Fibroblast of skin of right biceps (primary cell): ENCODE results near the gene TSPYL4.

Experiments
- DNase-seq: peaks from one replicate; pipeline ENCODE4 v3.0.0-alpha.2; 2013

The TSPYL4 gene

DNA sequence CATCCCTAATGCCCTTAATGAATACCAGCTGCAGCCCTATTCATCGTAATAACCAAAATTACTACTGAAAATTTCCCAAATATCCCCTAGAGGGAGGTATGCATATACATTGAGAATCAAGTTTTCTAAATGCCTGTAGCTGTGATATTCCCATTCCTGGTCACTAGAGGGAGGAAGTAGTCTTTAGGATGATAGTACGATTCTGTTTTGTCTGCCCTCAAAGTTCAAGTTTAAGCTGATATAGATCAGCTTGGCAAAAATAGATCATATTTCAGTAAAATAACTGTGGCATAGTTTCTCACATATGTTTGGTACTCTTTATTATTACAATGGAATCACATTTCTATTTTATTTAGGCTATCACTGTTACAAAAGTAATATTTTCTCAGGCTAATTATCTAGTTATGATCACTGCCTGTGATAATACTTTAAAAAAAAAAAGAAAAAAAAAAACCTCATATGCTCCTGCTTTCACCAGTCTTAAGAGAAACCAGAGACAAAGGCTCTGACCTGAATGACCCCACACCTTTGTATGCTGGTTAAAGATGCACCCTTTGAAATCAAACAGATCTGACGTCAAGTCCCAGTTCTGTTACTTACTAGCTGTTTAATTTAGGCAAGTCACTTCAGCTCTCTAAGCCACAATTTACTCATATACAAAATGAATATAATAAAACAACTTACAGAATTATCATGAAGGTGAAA lies 14.9 kb upstream of the TSPYL4 start:
- peak; percentile 88 for DNase-seq

DNA sequence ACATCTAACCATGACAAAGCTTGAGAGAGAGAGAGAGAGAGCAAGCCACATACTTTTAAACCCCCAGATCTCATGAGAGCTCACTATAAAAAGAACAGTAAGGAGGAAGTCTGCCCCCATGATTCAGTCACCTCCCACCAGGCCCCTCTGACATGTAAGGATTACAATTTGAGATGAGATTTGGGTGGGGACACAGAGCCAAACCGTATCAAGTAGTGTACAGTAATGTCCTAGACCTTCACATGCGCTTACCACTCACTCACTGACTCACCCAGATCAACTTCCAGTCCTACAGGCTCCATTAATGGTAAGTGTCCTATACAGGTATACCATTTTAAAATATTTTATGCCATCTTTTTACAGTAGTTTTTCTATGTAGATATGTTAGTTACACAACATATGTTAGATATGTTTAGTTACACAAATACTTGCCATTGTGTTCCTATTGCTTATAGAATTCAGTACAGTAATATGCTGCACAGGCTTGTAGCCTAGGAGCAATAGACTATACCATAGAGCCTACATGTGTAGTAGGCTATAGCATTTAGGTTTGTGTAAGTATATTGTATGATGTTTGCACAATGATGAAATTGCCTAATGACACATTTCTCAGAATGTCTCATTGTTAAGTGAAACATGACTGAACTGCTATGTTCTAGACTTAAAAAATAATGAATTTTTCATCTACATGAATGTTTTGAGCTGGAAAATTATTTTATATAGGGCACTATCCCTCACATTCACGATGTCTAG lies 14.1 kb upstream of the TSPYL4 start:
- peak; percentile 58 for DNase-seq

DNA sequence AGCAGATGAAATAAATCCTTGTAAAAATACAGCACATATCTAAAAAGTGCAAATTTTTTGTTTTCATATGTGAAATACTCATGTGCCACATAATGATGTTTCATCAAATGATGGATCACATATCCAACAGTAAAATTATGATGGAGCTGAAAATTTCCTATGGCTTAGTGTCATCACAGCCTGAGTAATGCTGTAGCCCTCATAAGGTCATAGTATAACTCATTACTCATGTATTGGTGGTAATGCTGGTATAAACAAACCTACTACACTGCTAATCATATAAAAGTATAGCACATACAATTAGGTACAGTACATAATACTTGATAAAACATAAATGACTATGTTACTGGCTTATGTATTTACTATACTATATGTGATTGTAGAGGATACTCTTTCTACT lies 12.9 kb upstream of the TSPYL4 start:
- peak; percentile 36 for DNase-seq

DNA sequence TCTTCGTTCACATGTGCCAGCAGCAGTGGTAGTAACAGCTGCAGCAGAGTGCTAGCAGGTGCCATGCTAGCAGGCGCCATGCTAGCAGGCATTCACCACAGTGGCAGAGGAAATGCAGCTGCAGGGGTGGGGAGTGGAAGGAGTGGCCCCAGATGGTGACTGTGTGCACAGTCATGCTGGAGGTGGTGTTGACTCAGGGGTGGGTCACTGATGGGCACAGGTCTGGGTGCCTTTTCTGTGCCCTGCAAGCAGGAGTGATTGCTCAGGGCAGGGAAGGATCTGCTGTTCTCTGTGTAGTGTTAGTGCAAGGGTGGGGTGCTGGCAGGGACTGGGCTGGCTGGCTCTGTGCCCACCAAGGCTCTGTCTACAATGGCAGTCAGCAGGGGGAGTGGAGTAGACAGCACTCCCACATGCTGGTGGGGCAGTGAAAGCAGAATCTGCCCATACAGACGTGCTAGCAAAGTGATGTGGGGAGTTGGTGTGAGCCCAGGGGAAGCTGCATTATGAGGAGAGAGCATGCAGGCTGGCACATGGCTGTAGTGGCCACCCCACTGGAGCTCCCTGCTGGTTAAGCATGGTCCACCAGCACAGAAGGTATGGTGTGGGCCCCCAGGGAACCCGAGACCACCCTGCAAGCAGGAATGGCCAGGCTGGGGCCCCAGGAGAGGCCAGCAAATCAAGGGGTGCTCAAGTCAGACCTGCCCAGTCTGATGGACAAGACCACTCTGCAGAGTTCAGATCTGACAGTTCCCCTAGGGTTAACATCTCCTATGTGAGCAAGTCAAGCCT lies 11.4 kb upstream of the TSPYL4 start:
- no peak for DNase-seq

DNA sequence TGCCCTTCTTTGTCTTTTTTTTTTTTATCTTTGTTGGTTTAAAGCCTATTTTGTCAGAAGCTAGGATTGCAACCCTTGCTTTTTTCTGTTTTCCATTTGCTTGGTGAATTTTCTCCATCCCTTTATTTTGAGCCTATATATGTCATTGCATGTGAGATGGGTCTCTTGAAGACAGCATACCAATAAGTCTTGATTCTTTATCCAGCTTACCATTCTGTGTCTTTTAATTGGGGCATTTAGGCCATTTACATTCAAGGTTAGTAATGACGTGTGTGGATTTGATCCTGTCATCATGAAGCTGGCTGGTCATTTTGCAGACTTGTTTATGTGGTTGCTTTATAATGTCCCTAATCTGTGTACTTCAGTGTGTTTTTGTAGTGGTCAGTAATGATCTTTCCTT lies 9.5 kb upstream of the TSPYL4 start:
- no peak for DNase-seq

DNA sequence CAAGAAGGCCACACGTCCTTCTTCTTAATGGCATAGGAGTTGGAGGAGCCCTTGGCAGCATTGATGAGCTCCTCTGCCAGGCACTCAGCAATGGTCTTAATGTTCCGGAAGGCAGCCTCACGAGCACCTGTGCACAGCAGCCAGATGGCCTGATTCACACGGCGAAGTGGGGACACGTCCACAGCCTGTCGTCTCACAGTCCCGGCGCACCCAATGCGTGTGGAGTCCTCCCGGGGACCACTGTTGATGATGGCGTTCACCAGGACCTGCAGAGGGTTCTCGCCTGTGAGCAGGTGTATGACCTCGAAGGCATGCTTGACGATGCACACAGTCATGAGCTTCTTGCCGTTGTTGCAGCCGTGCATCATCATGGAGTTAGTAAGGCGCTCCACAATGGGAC lies 4.6 kb upstream of the TSPYL4 start:
- no peak for DNase-seq

DNA sequence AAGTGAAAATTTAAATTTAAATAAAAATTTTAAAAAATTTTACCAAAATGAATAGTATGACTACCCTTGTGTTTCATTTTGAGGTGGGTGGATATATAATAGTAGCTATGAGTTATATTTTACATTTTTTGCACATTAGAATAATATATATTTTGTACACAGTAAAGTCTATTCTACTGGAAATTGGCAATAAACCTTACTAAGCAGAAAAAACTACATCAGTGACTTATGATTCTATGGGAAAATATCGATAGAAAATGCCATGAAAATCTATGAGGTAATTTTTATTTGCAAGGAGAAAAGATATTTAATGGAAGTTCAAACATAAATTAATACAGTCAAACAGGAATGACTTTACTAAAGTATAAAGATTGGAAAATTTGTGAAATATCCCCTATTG lies 2.8 kb upstream of the TSPYL4 start:
- no peak for DNase-seq

DNA sequence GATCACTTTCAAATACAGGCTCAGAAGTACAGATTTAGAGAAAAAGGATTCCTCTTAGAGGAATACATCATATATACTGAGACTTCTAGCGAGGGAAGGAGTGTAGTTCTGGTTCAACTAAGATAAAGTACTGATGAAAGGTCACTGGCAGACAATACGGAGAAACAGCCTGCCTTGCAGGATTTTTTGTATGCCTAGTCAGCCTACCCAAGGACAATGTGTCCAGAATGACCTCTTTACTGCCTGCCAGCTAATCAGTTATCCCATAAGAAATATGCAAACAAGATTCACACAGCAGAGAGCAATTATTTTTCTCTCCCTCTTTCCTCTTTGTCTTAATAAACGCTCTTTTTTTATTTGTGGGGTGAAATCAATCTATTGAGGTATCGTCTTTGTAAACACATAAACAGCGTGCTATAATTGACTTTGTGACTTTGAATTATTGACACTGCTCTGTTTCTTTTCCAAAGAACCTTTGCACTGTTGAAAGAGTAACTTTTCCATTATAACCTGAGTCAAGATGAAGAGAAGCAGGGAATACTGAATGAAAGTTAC lies 1.4 kb upstream of the TSPYL4 start:
- DNase-seq = peak; percentile 31

DNA sequence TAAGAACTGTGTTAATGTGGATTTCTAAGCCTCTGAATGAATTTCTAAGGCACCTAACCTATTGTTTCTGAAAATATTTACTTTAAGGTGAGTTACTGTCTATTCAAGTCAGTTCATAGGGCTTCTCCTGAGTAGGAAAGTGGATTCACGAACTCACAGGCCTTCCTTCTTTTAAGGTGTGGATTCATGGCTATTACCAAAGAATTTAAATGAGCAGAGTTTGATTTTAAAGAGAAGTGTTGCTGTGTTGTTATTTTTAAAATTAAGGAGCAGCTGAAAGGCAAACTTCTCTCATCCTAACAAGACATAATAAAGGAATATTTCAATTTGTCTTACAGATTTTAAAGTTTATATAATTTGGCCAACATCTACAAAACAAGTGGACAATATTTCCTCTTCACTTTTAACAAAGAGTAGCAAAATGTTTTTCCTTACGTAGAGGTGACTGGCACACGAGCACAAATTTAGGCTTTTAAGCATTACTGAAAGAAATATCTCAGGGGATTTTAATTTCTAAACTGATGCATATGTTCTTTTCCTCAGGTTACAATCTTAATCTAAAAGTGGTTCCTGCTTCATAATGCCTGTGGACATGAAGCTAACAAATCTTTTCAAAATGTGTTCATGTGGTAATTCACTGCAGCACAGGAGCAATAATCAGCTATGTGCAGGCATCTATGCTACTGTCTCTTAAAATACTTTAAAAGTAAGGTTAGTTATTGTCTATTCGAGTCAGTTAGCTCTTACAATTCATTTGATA lies 602 bp upstream of the TSPYL4 start:
- DNase-seq = no peak

DNA sequence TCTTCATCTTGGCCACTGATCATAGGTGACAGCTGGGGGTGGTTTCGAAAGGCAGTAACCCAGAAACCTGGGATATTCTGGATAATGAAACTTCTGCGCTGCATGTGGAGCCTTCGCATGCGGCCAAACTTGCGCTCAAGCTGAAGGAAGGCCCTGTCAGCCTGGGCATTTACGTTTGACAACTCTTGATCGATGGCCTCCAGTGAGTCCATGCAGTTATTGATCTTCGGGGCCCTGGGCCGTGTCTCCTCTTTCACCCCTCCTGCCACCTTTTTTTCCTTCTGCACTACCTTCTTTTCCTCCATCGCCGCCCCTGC lies 729 bp downstream of the TSPYL4 start:
- DNase-seq = no peak

DNA sequence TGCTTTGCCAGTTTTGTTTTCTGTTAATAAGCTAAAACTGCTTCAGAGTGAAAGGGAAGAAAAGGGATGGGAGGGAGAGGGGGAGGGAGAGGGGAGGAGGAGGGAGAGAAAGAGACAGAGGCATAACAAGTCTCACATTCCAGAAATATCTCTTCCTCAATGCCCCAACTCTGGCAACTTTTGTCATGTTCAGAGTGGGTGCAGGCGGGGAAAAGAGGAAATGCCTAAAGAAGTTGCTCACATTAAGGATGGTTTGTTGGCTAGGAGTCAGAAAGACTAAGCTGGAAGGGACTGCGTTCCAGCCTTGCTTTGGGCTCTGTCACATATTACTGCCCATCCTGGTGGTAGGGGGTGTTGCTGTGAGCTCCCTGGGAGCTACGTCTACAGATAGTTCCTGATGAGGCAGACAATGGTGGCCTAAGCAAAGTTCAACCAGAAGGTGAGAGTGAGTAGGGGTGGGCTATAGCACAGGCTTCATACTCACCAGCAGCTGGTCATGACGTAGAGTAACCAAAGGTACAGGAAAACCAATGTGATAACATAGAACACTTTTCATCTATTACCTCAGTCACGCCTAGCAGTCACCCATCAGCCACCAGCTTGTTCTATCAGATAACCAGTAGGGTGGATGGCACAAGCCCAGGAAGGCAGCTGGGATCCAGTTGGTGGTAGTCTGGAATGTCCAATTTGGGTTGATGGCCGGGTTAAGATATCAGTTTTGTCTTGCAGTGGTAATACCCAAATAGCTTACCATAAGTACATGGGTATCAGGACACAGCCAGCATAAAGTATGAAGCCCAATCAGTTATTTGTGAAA lies 2.1 kb downstream of the TSPYL4 start:
- DNase-seq = peak; percentile 97

DNA sequence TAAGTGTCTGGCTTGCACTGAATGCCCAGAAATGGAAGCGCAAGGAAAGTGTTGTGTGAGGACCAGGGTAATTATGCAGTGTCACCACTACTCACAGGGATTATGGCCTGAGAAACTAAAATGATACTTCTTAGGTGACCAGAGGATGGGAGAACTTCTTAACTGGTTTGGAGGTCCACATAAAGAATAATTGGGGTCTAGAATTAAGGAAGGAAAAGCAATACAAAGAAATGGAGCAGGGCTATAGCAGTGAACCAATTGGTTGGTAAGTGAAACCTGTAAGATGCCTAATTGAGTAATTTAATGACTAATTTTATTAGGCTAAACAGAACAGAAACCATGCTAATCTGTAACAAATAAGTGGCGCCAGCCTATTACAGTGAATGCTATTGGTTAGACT lies 5.3 kb downstream of the TSPYL4 start:
- DNase-seq = no peak

DNA sequence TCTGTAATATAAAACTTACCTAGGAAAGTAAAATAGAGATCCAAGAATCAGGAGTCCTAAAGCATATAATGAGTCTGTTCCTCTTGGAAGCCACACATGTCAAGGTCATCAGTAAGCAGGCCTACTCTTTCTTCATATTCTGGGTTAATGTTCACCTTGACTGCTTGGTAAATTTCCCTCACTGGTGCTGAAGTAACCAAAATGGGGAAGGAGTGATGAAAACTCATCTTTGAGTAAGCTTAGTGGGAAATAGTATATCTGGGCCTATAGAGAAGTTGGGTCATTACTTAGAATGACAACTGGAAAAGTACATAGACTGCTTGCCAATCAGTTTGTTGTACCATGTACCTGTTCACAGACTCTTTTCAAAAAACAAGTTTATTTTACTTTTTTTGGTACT lies 6.6 kb downstream of the TSPYL4 start:
- no peak for DNase-seq

DNA sequence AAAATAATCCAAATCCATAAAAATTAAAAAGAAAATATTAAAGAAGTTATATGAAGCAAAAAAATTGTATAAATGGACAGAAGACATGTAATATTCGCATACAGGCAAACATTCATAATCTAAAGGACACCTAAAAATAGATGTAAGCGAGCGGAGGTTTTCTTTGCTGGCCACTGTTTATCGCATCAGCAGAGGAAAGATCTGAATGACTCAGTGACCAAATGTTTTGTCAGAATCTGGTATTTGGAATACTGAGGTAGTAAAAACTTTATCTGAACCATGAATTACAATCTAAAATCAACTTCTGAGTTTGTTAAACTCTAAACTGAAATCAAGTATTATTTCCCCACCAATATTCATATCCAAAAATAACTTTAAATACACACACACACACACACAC lies 7.8 kb downstream of the TSPYL4 start:
- peak; percentile 72 for DNase-seq

DNA sequence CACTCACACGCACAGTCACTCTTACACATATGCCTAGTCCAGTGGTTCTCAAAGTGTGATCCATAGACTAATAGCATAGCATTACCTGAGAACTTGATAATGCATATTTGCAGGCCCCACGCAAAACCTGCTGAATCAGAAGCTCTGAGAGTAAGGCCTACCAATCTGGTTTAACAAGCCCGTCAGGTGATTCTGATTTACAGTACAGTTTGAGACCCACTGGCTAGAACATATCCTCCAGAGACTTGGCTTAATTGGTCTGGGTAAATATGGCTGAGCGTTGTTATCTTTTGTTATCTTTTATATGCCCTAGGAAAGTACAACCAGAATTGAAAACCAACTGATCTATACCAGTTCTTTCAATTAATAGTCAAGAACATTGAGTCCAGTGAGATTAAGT lies 9.6 kb downstream of the TSPYL4 start:
- no peak for DNase-seq

DNA sequence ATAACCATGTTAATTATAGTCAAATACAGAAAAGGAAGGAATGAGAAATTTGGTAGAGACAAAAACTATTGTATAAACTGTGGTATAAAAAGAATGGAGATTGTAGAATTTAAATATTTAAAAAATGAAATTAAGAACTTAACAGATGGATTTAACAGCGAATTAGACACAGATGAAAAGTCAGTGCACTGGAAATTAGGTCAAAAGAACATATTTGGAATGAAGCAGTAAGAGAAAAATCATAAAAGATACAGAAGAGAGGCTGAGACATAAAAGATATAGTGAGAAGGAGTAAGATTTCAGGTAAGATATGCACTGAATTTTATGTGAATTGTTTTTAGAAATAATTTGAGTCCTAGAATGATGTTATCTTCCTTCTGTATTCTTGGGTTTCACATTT lies 14.0 kb downstream of the TSPYL4 start:
- no peak for DNase-seq

DNA sequence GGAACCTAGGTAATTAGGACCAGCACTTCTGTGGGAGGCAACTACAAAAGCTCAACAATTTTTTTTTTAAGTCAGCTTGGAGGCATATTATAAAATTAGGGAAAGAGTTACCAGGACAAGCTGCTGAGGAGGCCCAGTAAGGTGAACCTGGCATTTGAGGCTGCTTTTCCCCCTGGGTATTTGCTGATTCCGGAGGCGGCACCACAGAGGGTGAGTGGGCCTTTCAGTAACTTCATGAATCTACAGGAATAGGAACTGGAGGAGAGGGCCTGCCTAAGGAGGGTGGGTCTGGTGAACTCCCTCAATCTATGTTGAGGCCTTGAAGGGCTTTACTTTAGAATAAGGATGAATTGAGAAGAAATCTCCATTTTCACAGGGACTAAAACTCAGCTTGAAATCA lies 14.6 kb downstream of the TSPYL4 start:
- no peak for DNase-seq

DNA sequence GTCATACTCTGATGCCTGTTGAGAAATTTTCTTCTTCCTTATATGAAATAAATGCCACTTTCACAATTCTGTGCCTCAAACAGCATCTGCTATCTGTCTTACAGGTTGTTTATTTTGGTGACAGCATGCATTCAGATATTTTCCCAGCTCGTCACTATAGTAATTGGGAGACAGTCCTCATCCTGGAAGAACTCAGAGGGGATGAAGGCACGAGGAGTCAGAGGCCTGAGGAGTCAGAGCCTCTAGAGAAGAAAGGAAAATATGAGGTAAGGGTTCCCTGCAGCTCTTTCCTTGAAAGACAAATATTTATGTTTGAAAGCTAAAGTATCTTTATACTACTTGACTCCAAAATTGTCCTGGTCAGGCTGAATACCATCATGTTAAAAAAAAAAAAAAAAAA lies 15.8 kb downstream of the TSPYL4 start:
- DNase-seq = no peak

DNA sequence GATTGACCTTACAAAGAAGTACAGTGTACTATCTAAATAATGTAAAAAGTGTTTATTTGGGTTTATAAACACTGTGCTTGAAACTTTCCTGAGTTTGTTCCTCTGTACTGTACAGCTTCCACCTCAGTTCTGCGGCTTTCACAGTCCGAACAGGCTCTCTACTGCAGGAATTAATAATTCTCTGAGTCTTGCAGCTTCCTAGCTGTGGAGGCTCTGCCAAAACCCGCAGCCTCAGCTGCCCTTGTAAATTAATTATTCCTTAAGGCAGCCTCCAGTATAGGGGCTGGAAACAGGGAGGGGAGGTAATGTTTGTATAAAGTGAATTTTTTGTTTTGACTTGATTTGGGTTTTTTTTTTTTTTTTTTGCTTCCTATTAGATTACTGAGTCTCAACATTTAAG lies 19.2 kb downstream of the TSPYL4 start:
- no peak for DNase-seq

DNA sequence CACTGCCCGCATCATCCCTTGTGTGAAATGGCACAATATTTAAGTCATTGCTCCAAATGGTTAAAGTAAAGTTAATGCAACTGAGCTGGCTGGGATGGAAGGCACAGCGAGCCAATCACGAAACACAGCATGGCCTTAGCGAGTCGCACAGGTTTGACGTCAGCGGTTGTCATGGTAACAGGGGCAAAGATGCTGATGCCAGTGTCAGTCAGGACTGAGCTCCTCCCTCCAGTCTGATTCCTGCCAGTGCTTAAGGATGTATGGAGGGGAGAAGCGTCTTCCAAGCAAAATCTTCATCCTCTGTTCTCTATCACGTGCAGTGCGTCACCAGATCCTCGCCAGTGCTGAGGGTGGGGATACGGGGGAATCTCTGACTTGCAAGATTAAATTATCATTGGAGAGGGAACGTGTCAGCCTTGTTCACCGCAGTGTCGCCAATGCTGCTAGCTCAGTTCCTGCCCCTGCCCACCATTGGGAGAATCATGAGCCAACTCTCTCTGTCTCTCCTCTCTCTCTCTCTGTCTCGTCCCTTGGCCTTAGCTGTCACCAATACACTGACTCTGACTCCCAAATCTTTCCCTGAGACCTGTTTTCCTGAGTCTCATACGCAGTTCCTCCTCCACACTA lies 24.5 kb downstream of the TSPYL4 start:
- peak; percentile 97 for DNase-seq

DNA sequence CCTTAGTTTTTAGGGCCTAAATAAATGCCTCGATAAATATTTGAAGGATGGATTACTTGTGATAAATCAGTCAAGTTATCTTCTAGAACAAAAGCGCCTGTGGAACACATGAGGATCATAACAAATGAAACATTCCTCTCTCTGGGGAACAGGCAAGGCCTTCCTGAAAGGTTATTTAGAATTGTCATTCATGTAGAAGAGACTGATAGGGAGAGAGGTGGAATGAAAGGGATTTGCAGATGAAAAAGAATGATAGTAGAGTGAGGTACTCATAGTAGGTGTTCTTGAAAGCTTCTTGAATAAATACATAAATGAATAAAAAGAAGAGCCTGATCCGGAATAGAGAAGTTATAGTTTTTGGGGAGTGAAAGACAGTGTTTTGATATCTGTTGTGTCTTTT lies 30.5 kb downstream of the TSPYL4 start:
- no peak for DNase-seq

DNA sequence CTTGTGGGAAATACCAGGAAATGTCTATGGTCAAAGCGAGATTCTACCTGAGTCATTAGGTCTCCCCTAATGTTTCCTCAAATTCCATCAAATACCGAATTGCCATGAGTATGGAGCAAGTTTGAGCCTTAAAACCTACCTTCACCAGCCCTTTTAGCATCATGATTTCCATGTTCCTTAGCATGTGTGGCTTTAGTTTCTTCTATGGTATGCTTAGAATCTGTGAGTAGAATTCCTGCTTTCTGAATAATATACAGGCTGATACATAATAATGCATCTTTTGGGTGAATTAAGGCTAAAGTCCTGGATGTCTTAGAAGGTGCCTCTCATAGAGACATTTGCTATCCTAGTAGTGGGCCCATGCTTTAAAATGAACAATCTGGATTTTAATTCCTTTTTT lies 32.0 kb downstream of the TSPYL4 start:
- peak; percentile 52 for DNase-seq
